ENCODE results near the gene KRTAP19-3. TPM values are rescaled to one million over a fixed set of nuclear protein-coding genes. Genes with fewer than 3 reads are reported as not detected.

The KRTAP19-3 gene
- total and polyA plus RNA-seq, 2 donors = not detected

DNA sequence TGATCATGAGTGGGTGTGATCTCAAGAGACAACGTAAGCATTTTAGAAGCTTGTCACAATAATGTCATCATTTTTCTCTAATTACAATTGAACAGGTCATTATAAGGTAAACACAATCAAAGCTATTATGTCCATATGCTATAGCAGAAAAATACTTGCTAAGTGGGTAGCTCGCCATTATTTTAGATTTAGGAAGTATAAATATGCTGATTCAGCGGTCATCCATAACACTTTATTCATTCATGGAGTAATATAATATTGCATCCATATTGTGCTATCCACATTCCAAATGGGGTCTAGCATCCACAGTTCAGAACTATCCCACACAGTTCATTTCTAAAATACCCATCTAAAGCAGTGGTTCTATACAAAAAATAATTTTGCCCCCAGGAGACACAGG, 43.3 kb downstream of the KRTAP19-3 start:
- no peaks in the 10 kb centered on the region for H3K36me3 ChIP-seq (ENCODE audit: insufficient read depth)
- no peak overlapping the region for H3K27ac ChIP-seq (ENCODE audit: low read depth)
- no peaks in the 10 kb centered on the region for H3K4me1 ChIP-seq (ENCODE audit: insufficient read depth)
- no peak for DNase-seq (ENCODE audit: extremely low spot score)
- no peak overlapping the region for H3K4me3 ChIP-seq (ENCODE audit: low read depth, low read length)
- WGBS = 93% methylated on average over 3 of the region's 3 CpGs

DNA sequence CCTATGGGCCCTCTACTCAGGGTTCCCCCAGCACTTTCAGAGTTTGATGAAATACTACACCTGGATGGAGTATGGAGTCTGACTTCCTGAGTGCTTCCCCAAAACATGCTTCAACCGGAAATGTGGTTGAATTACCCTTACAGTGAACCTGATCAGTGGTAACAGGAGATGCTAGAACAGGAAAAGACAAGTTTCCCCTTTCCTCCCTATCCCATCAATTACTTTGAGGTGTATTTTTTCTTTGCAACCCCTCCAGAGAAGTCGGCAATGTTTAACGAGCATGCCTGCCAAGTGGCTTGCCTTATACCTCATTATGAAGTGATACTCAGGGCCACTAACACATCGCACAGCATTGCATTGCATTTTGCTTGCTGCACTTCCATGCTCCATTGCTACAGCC, 44.8 kb downstream of the KRTAP19-3 start:
- Histone ChIP-seq H3K27ac (ENCODE audit: low read depth) (no peak overlapping the region), H3K4me3 (ENCODE audit: low read depth, low read length) (no peak overlapping the region), H3K36me3 (ENCODE audit: insufficient read depth) (no peaks in the 10 kb centered on the region), H3K4me1 (ENCODE audit: insufficient read depth) (no peaks in the 10 kb centered on the region)
- 57% methylated on average over 4 of the region's 4 CpGs for WGBS
- no peak for DNase-seq (ENCODE audit: extremely low spot score)

DNA sequence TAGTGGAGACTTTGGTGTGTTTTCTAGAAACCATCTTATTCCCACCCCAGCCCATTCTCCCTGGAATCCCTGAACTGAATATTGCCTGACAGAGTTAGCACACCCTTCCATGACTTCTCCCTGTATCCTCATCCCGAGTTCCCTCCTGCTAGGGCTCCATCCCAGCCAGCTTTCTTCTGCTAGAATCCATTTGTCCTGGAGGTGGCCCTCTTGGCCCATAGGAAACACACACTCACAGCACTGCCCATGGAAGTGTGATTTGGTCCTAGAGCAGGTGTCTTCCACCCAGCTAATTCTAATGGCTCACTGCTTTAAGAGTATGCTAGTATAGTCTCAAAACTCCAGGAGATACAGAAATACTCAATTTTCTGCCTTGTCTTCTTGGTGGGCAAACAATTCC, 47.6 kb downstream of the KRTAP19-3 start:
- Histone ChIP-seq H3K27ac (ENCODE audit: low read depth) (no peak overlapping the region), H3K36me3 (ENCODE audit: insufficient read depth) (no peaks in the 10 kb centered on the region), H3K4me1 (ENCODE audit: insufficient read depth) (no peaks in the 10 kb centered on the region), H3K4me3 (ENCODE audit: low read depth, low read length) (no peak overlapping the region)
- no peak for DNase-seq (ENCODE audit: extremely low spot score)
- 60% methylated on average over 1 of the region's 1 CpG for WGBS

DNA sequence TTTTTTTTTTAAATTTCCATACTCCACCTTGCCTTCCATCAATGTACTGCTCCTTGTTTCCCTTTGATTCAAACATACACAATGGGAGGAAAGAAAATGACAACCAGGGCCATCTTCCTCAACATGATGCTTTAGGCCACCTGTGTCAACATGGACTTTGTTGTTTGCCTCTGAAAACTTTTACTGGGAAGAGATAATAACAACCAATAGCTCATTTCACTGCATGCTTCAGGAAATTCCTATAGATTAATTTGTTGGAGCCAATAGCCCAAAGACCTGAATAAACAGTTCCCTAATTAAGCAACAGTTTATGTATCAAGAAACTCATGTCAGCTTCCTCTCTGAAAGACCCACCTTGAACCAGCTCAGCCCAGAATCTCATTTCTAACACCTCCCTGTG, 48.6 kb downstream of the KRTAP19-3 start:
- DNase-seq (ENCODE audit: extremely low spot score) = no peak
- H3K36me3 ChIP-seq (ENCODE audit: insufficient read depth) = no peaks in the 10 kb centered on the region
- no peak overlapping the region for H3K4me3 ChIP-seq (ENCODE audit: low read depth, low read length)
- H3K27ac ChIP-seq (ENCODE audit: low read depth) = no peak overlapping the region
- H3K4me1 ChIP-seq (ENCODE audit: insufficient read depth) = no peaks in the 10 kb centered on the region

Small RNAs within 50 kb of the gene (small RNA-seq; reads per million reads assigned to genes)
- not detected for gene AP000567.1
- not detected for gene KRTAP19-10P
- gene KRTAP19-11P = not detected
- not detected for gene KRTAP19-9P

Other genes starting within 250 kb of the KRTAP19-3 start
- gene KRTAP24-1, start 209.1 kb downstream of the KRTAP19-3 start, total RNA-seq = not detected
- not detected for gene KRTAP24-1, start 209.1 kb downstream of the KRTAP19-3 start, polyA plus RNA-seq
- gene KRTAP25-1, start 202.5 kb downstream of the KRTAP19-3 start, total RNA-seq = not detected
- gene KRTAP25-1, start 202.5 kb downstream of the KRTAP19-3 start, polyA plus RNA-seq = not detected
- not detected for gene KRTAP26-1, start 171.7 kb downstream of the KRTAP19-3 start, total RNA-seq
- not detected for gene KRTAP26-1, start 171.7 kb downstream of the KRTAP19-3 start, polyA plus RNA-seq
- not detected for gene KRTAP27-1, start 154.3 kb downstream of the KRTAP19-3 start, total RNA-seq
- not detected for gene KRTAP27-1, start 154.3 kb downstream of the KRTAP19-3 start, polyA plus RNA-seq
- not detected for gene KRTAP23-1, start 143.4 kb downstream of the KRTAP19-3 start, total RNA-seq
- gene KRTAP23-1, start 143.4 kb downstream of the KRTAP19-3 start, polyA plus RNA-seq = not detected
- not detected for gene KRTAP13-2, start 119.7 kb downstream of the KRTAP19-3 start, total RNA-seq
- not detected for gene KRTAP13-2, start 119.7 kb downstream of the KRTAP19-3 start, polyA plus RNA-seq
- not detected for gene KRTAP13-1, start 96.0 kb downstream of the KRTAP19-3 start, total RNA-seq
- gene KRTAP13-1, start 96.0 kb downstream of the KRTAP19-3 start, polyA plus RNA-seq = not detected
- not detected for gene KRTAP13-3, start 66.1 kb downstream of the KRTAP19-3 start, total RNA-seq
- gene KRTAP13-3, start 66.1 kb downstream of the KRTAP19-3 start, polyA plus RNA-seq = not detected
- not detected for gene KRTAP13-4, start 61.8 kb downstream of the KRTAP19-3 start, total RNA-seq
- gene KRTAP13-4, start 61.8 kb downstream of the KRTAP19-3 start, polyA plus RNA-seq = not detected
- gene KRTAP15-1, start 51.7 kb downstream of the KRTAP19-3 start, total RNA-seq = not detected
- gene KRTAP15-1, start 51.7 kb downstream of the KRTAP19-3 start, polyA plus RNA-seq = not detected
- not detected for gene KRTAP19-1, start 11.6 kb downstream of the KRTAP19-3 start, total RNA-seq
- gene KRTAP19-1, start 11.6 kb downstream of the KRTAP19-3 start, polyA plus RNA-seq = not detected
- gene KRTAP19-2, start 4.6 kb downstream of the KRTAP19-3 start, total RNA-seq = not detected
- gene KRTAP19-2, start 4.6 kb downstream of the KRTAP19-3 start, polyA plus RNA-seq = not detected
- not detected for gene KRTAP19-4, start 5.2 kb upstream of the KRTAP19-3 start, total RNA-seq
- gene KRTAP19-4, start 5.2 kb upstream of the KRTAP19-3 start, polyA plus RNA-seq = not detected
- gene KRTAP19-5, start 10.1 kb upstream of the KRTAP19-3 start, total RNA-seq = not detected
- not detected for gene KRTAP19-5, start 10.1 kb upstream of the KRTAP19-3 start, polyA plus RNA-seq
- gene KRTAP19-6, start 49.9 kb upstream of the KRTAP19-3 start, total RNA-seq = not detected
- gene KRTAP19-6, start 49.9 kb upstream of the KRTAP19-3 start, polyA plus RNA-seq = not detected
- gene KRTAP19-7, start 69.3 kb upstream of the KRTAP19-3 start, total RNA-seq = not detected
- gene KRTAP19-7, start 69.3 kb upstream of the KRTAP19-3 start, polyA plus RNA-seq = not detected
- not detected for gene KRTAP22-2, start 98.4 kb upstream of the KRTAP19-3 start, total RNA-seq
- not detected for gene KRTAP22-2, start 98.4 kb upstream of the KRTAP19-3 start, polyA plus RNA-seq
- gene KRTAP6-3, start 100.4 kb upstream of the KRTAP19-3 start, total RNA-seq = not detected
- not detected for gene KRTAP6-3, start 100.4 kb upstream of the KRTAP19-3 start, polyA plus RNA-seq
- not detected for gene KRTAP6-2, start 106.9 kb upstream of the KRTAP19-3 start, total RNA-seq
- gene KRTAP6-2, start 106.9 kb upstream of the KRTAP19-3 start, polyA plus RNA-seq = not detected
- gene KRTAP22-1, start 109.1 kb upstream of the KRTAP19-3 start, total RNA-seq = not detected
- gene KRTAP22-1, start 109.1 kb upstream of the KRTAP19-3 start, polyA plus RNA-seq = not detected
- not detected for gene KRTAP6-1, start 121.9 kb upstream of the KRTAP19-3 start, total RNA-seq
- not detected for gene KRTAP6-1, start 121.9 kb upstream of the KRTAP19-3 start, polyA plus RNA-seq
- gene KRTAP20-1, start 124.4 kb upstream of the KRTAP19-3 start, total RNA-seq = not detected
- not detected for gene KRTAP20-1, start 124.4 kb upstream of the KRTAP19-3 start, polyA plus RNA-seq
- not detected for gene KRTAP20-4, start 128.6 kb upstream of the KRTAP19-3 start, total RNA-seq
- gene KRTAP20-4, start 128.6 kb upstream of the KRTAP19-3 start, polyA plus RNA-seq = not detected
- not detected for gene KRTAP20-2, start 143.2 kb upstream of the KRTAP19-3 start, total RNA-seq
- gene KRTAP20-2, start 143.2 kb upstream of the KRTAP19-3 start, polyA plus RNA-seq = not detected
- not detected for gene KRTAP20-3, start 150.9 kb upstream of the KRTAP19-3 start, total RNA-seq
- gene KRTAP20-3, start 150.9 kb upstream of the KRTAP19-3 start, polyA plus RNA-seq = not detected
- gene KRTAP21-3, start 226.8 kb upstream of the KRTAP19-3 start, total RNA-seq = not detected
- gene KRTAP21-3, start 226.8 kb upstream of the KRTAP19-3 start, polyA plus RNA-seq = not detected

Measured in urinary bladder (tissue), 4 donors.